Ishikawa (cell line): ENCODE data around the gene FAM187B.

Source experiments
- CEBPB ChIP-seq: IDR thresholded peaks from 2 replicates; pipeline ENCODE4 v1.6.1; 2012
- CREB1 ChIP-seq: IDR thresholded peaks from 2 replicates; pipeline ENCODE4 v1.6.1; 2012; ENCODE audit warnings: low read depth
- EGR1 ChIP-seq: IDR thresholded peaks from 2 replicates; pipeline ENCODE4 v1.6.1; 2012
- EP300 ChIP-seq: IDR thresholded peaks from 2 replicates; pipeline ENCODE4 v1.6.1; 2012; ENCODE audit warnings: borderline replicate concordance
- FOXM1 ChIP-seq: IDR thresholded peaks from 2 replicates; pipeline ENCODE4 v1.6.1; 2012; ENCODE audit warnings: low read depth, borderline replicate concordance
- MAX ChIP-seq: IDR thresholded peaks from 2 replicates; pipeline ENCODE4 v1.6.1; 2012
- NFIC ChIP-seq: IDR thresholded peaks from 2 replicates; pipeline ENCODE4 v1.6.1; 2012
- RAD21 ChIP-seq: IDR thresholded peaks from 2 replicates; pipeline ENCODE4 v1.6.1; 2012; ENCODE audit warnings: low read depth
- REST ChIP-seq: IDR thresholded peaks from 2 replicates; pipeline ENCODE4 v1.6.1; 2012; ENCODE audit warnings: low read depth, mild to moderate bottlenecking
- TAF1 ChIP-seq: IDR thresholded peaks from 2 replicates; pipeline ENCODE4 v1.6.1; 2012; ENCODE audit warnings: low read depth, mild to moderate bottlenecking
- TCF12 ChIP-seq: IDR thresholded peaks from 2 replicates; pipeline ENCODE4 v1.6.1; 2012; ENCODE audit warnings: low read depth
- TEAD4 ChIP-seq: IDR thresholded peaks from 2 replicates; pipeline ENCODE4 v1.6.1; 2012
- USF1 ChIP-seq: IDR thresholded peaks from 2 replicates; pipeline ENCODE4 v1.6.1; 2012
- YY1 ChIP-seq: IDR thresholded peaks from 2 replicates; pipeline ENCODE4 v1.6.1; 2012; ENCODE audit warnings: low read depth
- ZBTB7A ChIP-seq: IDR thresholded peaks from 2 replicates; pipeline ENCODE4 v1.6.1; 2012; ENCODE audit warnings: low read depth

Gene FAM187B

GRCh38 chr19:35254341-35255297 is 26.1 kb upstream of the FAM187B start:
- TF ChIP-seq TEAD4 (no peak), TAF1 (no peak), RAD21 (no peak), EGR1 (no peak), CREB1 (no peak), YY1 (no peak), TCF12 (no peak), ZBTB7A (no peak), NFIC (no peak), FOXM1 (no peak), CEBPB (no peak), USF1 (no peak), EP300 (no peak), REST (no peak), MAX (no peak)

- TF ChIP-seq TEAD4 = no peak
- TF ChIP-seq ZBTB7A = no peak
- no peak for TF ChIP-seq MAX
- TF ChIP-seq TCF12 = no peak
- no peak for TF ChIP-seq CEBPB
- TF ChIP-seq FOXM1 = no peak
- TF ChIP-seq USF1 = no peak
- no peak for TF ChIP-seq CREB1
- no peak for TF ChIP-seq EP300
- TF ChIP-seq YY1 = no peak
- TF ChIP-seq REST = no peak
- TF ChIP-seq EGR1 = no peak
- no peak for TF ChIP-seq RAD21
- no peak for TF ChIP-seq TAF1
Observed at GRCh38 chr19:35253316-35254286, 25.1 kb upstream of the FAM187B start.

GRCh38 chr19:35251456-35251855 is 22.9 kb upstream of the FAM187B start:
- no peak for TF ChIP-seq FOXM1
- no peak for TF ChIP-seq RAD21
- no peak for TF ChIP-seq TAF1
- no peak for TF ChIP-seq CEBPB
- no peak for TF ChIP-seq EP300
- no peak for TF ChIP-seq EGR1
- TF ChIP-seq USF1 = no peak
- no peak for TF ChIP-seq ZBTB7A
- TF ChIP-seq REST = no peak
- TF ChIP-seq TEAD4 = no peak
- TF ChIP-seq TCF12 = no peak
- no peak for TF ChIP-seq NFIC
